Right lobe of liver (tissue), 6 donors: ENCODE measurements around the gene IL1RAP. TPM values are rescaled to one million over a fixed set of nuclear protein-coding genes. Genes with fewer than 3 reads are reported as not detected.

Experiments
- ATAC-seq, 4 donors: fragments of 200-7000 bp; cut with Tn5 transposase; one replicate each; pipeline ENCODE4 v1.9.1; 2020; ENCODE audit warnings: mild to moderate bottlenecking in 4 of 4, moderate library complexity in 4 of 4
- DNase-seq, 3 donors: peaks; one replicate each; pipeline ENCODE4 v3.0.0-alpha.2; 2020
- H3K27ac ChIP-seq, 3 donors: fragments of 200-600 bp; one replicate each; pipeline ENCODE4 v1.8.0; 2022
- H3K27me3 ChIP-seq, 2 donors: fragments of 200-600 bp; one replicate each; pipeline ENCODE4 v1.8.0; 2022
- H3K36me3 ChIP-seq, 4 donors: fragments of 200-600 bp; sonication (generic) in 1 of 4; one replicate each; pipeline versions ENCODE4 v1.5.1 to v1.8.0; 2017 to 2022; ENCODE audit warnings: control low read depth in 1 of 4
- H3K4me1 ChIP-seq, 4 donors: fragments of 200-600 bp; sonication (generic) in 1 of 4; one replicate each; pipeline versions ENCODE4 v1.5.1 to v1.8.0; 2017 to 2022; ENCODE audit warnings: control low read depth in 1 of 4
- H3K4me3 ChIP-seq, 3 donors: fragments of 200-600 bp; one replicate each; pipeline ENCODE4 v1.8.0; 2022
- H3K9me3 ChIP-seq, 4 donors: fragments of 200-600 bp; sonication (generic) in 1 of 4; one replicate each; pipeline versions ENCODE4 v1.5.1 to v1.8.0; 2017 to 2022; ENCODE audit warnings: control low read depth in 1 of 4
- CTCF ChIP-seq, 4 donors: fragments of 200-600 bp in 3 of 4; fragments of 450-650 bp in 1 of 4; IDR thresholded peaks; one replicate each; pipeline versions ENCODE4 v1.5.1 to v1.8.0; 2016 to 2022; ENCODE audit warnings: antibody characterized with exemption in 4 of 4, mild to moderate bottlenecking in 2 of 4
- POLR2A ChIP-seq: fragments of 450-650 bp; IDR thresholded peaks from one replicate; pipeline ENCODE4 v1.6.1; 2017; ENCODE audit warnings: antibody characterized with exemption, mild to moderate bottlenecking
- WGBS: methylation state at CpG from one replicate; pipeline ENCODE4 v1.1.6; 2018; ENCODE audit warnings: low coverage, low lambda C conversion rate; ENCODE audit not compliant: insufficient coverage; ENCODE audit errors: missing lambda C conversion rate; 5-methylcytosine and 5-hydroxymethylcytosine counted together
- intact Hi-C, 2 donors: fragments of 100-400 bp; cut with DNase I; formaldehyde crosslinking; loops; one replicate each; pipeline versions ENCODE4 v1.11.2 to v1.14.1; 2022
- total RNA-seq, 6 experiments: library from RNA; depleted of rRNA in 2 of 6; stranded (reverse); fragments of >200 nt in 2 of 6; fragmentation: NEBNext Ultra II Directional in 3 of 6; extraction: Animal tissue kit (Norgen Biotek cat#: 25700) in 3 of 6; gene quantifications; one replicate each; pipeline versions ENCODE4 v1.1.0 to v1.2.4, GENCODE V29; 2016 to 2023
- donor health status: DM: no; HTN: yes; CAD: no.
- donor health status: DM: no; HTN: no; CAD: no.
- donor health status: DM: no; HTN: no; CAD: no.
- donor health status: DM: no; HTN: yes; CAD: no.
- donor health status: DM: no; HTN: yes; CAD: no.

The IL1RAP gene
- total RNA-seq, 6 experiments from 2014 or later, result 44.6 to 142 (median 60.5) TPM

GRCh38 chr3:190614226-190615059 lies 100.6 kb downstream of the IL1RAP start:
- peaks cover 0 to 6% (median under 1%) of the 10 kb centered on the region in 4 donors for H3K36me3 ChIP-seq
- 34% methylated on average over 11 of the region's 11 CpGs for WGBS
- DNase-seq, result no peak
- peaks cover 0 to 60% (median 2%) of the 10 kb centered on the region in 4 donors for H3K4me1 ChIP-seq
- no peak for TF ChIP-seq POLR2A
- TF ChIP-seq CTCF (IDR thresholded peaks at IDR 0.05), result no peak
- H3K9me3 ChIP-seq, result no peaks in the 10 kb centered on the region
- intact Hi-C loops, result no loop called here
- peak; percentile 32 to 70 (median 52) for ATAC-seq
- peak overlapping the region in 1 of 3 donors; percentile 6 for H3K4me3 ChIP-seq
- peak overlapping the region; percentile 46 to 77 (median 63) for H3K27ac ChIP-seq
- no peaks in the 10 kb centered on the region for H3K27me3 ChIP-seq

GRCh38 chr3:190615060-190615384 lies 101.1 kb downstream of the IL1RAP start:
- peak; percentile 23 to 71 (median 57) for ATAC-seq
- peak overlapping the region; percentile 46 to 77 (median 63) for H3K27ac ChIP-seq

GRCh38 chr3:190615607-190616006 lies 101.7 kb downstream of the IL1RAP start:
- ATAC-seq, result peak; percentile 8 to 56 (median 35)
- WGBS, result 14% methylated on average over 1 of the region's 1 CpG

More at GRCh38 chr3:190615060-190615384, 101.1 kb downstream of the IL1RAP start:
- Histone ChIP-seq H3K36me3 (peaks cover 0 to 6% (median 0%) of the 10 kb centered on the region in 4 donors), H3K4me1 (peaks cover 0 to 66% (median 2%) of the 10 kb centered on the region in 4 donors), H3K9me3 (no peaks in the 10 kb centered on the region), H3K4me3 (peak overlapping the region in 2 of 3 donors; percentile 6 to 43), H3K27me3 (no peaks in the 10 kb centered on the region)
- WGBS, result 33% methylated on average over 1 of the region's 1 CpG
- TF ChIP-seq POLR2A, result no peak
- no peak for TF ChIP-seq CTCF (IDR thresholded peaks at IDR 0.05)
- no peak for DNase-seq
- intact Hi-C loops, result no loop called here

GRCh38 chr3:190616637-190617036 lies 102.8 kb downstream of the IL1RAP start:
- DNase-seq, result no peak
- H3K36me3 ChIP-seq, result no peaks in the 10 kb centered on the region
- WGBS, result 26% methylated on average over 6 of the region's 6 CpGs
- no peaks in the 10 kb centered on the region for H3K9me3 ChIP-seq
- intact Hi-C loops, result no loop called here
- TF ChIP-seq POLR2A (peak; percentile 23), CTCF (IDR thresholded peaks at IDR 0.05) (no peak)
- peaks cover 0 to 75% (median 3%) of the 10 kb centered on the region in 4 donors for H3K4me1 ChIP-seq
- H3K27me3 ChIP-seq, result no peaks in the 10 kb centered on the region
- peak; percentile 9 to 41 (median 38) for ATAC-seq
- peak overlapping the region in 2 of 3 donors; percentile 7 to 43 for H3K4me3 ChIP-seq
- peak overlapping the region; percentile 46 to 77 (median 63) for H3K27ac ChIP-seq

More at GRCh38 chr3:190615607-190616006, 101.7 kb downstream of the IL1RAP start:
- TF ChIP-seq POLR2A (no peak), CTCF (IDR thresholded peaks at IDR 0.05) (no peak)
- intact Hi-C loops, result no loop called here
- H3K27ac ChIP-seq, result peak overlapping the region; percentile 46 to 77 (median 63)
- H3K27me3 ChIP-seq, result no peaks in the 10 kb centered on the region
- no peak for DNase-seq
- H3K4me1 ChIP-seq, result peaks cover 0 to 72% (median 3%) of the 10 kb centered on the region in 4 donors
- H3K4me3 ChIP-seq, result peak overlapping the region in 2 of 3 donors; percentile 6 to 43
- no peaks in the 10 kb centered on the region for H3K9me3 ChIP-seq
- peaks cover 0 to 2% (median 0%) of the 10 kb centered on the region in 4 donors for H3K36me3 ChIP-seq
